Vagina (tissue), 2 donors: ENCODE results near the gene GAA. TPM values are rescaled to one million over a fixed set of nuclear protein-coding genes. Genes with fewer than 3 reads are reported as not detected.
A peak's percentile ranks its signal among the peaks of the same experiment; 100 is the strongest.

Source experiments
- DNase-seq, 2 donors: peaks; one replicate each; pipeline ENCODE4 v3.0.0-alpha.2; 2017; ENCODE audit errors: extremely low spot score in 2 of 2
- H3K27ac ChIP-seq: fragments of 200-600 bp; sonication (generic); one replicate; pipeline ENCODE4 v1.5.1; 2019
- H3K27me3 ChIP-seq: fragments of 200-600 bp; sonication (generic); one replicate; pipeline ENCODE4 v1.5.1; 2019
- H3K36me3 ChIP-seq, 2 donors: fragments of 200-600 bp; sonication (generic); one replicate each; pipeline ENCODE4 v1.5.1; 2017 to 2019
- H3K4me1 ChIP-seq: fragments of 200-600 bp; sonication (generic); one replicate; pipeline ENCODE4 v1.5.1; 2019
- H3K4me3 ChIP-seq, 2 donors: fragments of 200-600 bp; sonication (generic); 1 replicate in 1 of 2; 2 replicates in 1 of 2; pipeline ENCODE4 v1.5.1; 2016 to 2019
- H3K9me3 ChIP-seq: fragments of 200-600 bp; sonication (generic); one replicate; pipeline ENCODE4 v1.5.1; 2019
- POLR2A ChIP-seq, 2 donors: fragments of 450-650 bp; IDR thresholded peaks; one replicate each; pipeline ENCODE4 v1.6.1; 2017; ENCODE audit warnings: antibody characterized with exemption in 2 of 2, mild to moderate bottlenecking in 2 of 2, moderate library complexity in 2 of 2
- POLR2AphosphoS5 ChIP-seq, 2 donors: sonication (generic); formaldehyde crosslinking; IDR thresholded peaks; one replicate each; pipeline ENCODE4 v1.9.0; 2017; ENCODE audit warnings: antibody characterized with exemption in 2 of 2, mild to moderate bottlenecking in 2 of 2, low read depth in 1 of 2; ENCODE audit not compliant: insufficient read depth in 1 of 2
- intact Hi-C: fragments of 100-400 bp; cut with DNase I; formaldehyde crosslinking; loops from one replicate; pipeline ENCODE4 v1.15.1; 2023
- total RNA-seq: library from RNA; depleted of rRNA; stranded (reverse); fragments of >200 nt; gene quantifications from one replicate; pipeline ENCODE4 v1.2.3, GENCODE V29; 2016
- TF ChIP-seq, protein P1 (sequence below), 3 experiments: fragments of 450-650 bp in 2 of 3; fragments of 200-600 bp in 1 of 3; sonication (generic) in 1 of 3; IDR thresholded peaks; one replicate each; pipeline ENCODE4 v1.5.1; 2017 to 2019; ENCODE audit warnings: antibody characterized with exemption in 3 of 3, mild to moderate bottlenecking in 2 of 3, moderate library complexity in 2 of 3

GAA gene
- total RNA-seq, 1 donor from 2014 or later, result 34.1 TPM

DNA sequence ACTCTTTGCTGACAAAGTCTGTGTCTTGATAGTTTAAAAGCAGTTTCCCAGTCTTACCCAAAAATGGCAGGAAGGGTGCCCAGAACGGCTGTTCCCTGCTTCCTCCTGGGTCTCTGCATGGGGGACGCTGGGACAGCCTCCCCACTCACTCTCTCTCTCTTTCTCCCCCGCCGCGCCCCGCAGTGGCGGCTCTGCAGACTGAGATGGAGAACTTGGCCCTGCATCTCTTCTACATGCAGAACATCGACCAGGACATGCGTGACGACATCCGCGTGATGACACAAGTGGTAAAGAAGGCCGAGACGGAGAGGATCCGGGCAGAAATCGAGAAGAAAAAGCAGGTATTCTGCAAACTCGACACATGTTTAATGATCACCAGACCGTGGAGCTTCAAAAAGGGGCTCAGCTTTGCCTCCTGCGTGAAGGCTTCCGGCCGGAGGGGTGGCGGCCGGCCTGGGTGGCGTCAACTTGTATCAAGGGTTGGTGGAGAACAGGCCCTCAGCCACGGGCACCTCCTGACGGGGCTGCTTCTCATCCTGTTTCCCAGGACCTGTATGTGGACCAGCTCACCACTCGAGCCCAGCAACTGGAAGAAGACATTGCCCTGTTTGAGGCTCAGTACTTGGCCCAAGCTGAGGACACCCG, 42.9 kb upstream of the GAA start:
- no peaks in the 10 kb centered on the region for H3K27me3 ChIP-seq
- TF ChIP-seq, protein P1, sequence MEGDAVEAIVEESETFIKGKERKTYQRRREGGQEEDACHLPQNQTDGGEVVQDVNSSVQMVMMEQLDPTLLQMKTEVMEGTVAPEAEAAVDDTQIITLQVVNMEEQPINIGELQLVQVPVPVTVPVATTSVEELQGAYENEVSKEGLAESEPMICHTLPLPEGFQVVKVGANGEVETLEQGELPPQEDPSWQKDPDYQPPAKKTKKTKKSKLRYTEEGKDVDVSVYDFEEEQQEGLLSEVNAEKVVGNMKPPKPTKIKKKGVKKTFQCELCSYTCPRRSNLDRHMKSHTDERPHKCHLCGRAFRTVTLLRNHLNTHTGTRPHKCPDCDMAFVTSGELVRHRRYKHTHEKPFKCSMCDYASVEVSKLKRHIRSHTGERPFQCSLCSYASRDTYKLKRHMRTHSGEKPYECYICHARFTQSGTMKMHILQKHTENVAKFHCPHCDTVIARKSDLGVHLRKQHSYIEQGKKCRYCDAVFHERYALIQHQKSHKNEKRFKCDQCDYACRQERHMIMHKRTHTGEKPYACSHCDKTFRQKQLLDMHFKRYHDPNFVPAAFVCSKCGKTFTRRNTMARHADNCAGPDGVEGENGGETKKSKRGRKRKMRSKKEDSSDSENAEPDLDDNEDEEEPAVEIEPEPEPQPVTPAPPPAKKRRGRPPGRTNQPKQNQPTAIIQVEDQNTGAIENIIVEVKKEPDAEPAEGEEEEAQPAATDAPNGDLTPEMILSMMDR (IDR thresholded peaks at IDR 0.05), result no peak
- TF ChIP-seq POLR2A (IDR thresholded peaks at IDR 0.05), result no peak
- TF ChIP-seq POLR2AphosphoS5 (IDR thresholded peaks at IDR 0.05; ENCODE audit: insufficient read depth in 1 of 2, low read depth in 1 of 2), result no peak

DNA sequence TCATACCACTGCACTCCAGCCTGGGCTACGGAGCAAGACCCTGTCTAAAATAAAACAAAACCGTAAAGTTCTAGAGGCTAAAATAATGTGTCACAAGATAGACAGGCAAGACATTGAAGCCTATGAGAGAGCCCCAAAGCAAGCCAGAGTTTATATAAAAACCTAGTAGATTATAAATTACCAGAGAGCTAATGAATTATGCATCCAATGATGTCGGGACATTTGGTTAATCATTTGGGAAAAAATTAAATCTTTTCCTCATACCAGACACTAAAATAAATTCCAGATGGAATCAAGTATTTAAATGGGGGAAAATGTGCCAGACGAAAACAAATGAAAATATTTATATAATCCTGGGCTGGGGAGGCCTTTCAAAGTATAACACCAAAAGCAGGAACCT, 40.7 kb upstream of the GAA start:
- no peaks in the 10 kb centered on the region for H3K4me1 ChIP-seq
- intact Hi-C loops, result no loop called here
- H3K4me3 ChIP-seq, result no peak overlapping the region
- TF ChIP-seq POLR2AphosphoS5 (IDR thresholded peaks at IDR 0.05; ENCODE audit: insufficient read depth in 1 of 2, low read depth in 1 of 2) (no peak), POLR2A (IDR thresholded peaks at IDR 0.05) (no peak)
- TF ChIP-seq, protein P1 (IDR thresholded peaks at IDR 0.05), result no peak
- DNase-seq, result no peak
- H3K27ac ChIP-seq, result no peak overlapping the region
- H3K27me3 ChIP-seq, result no peaks in the 10 kb centered on the region
- H3K36me3 ChIP-seq, result no peaks in the 10 kb centered on the region
- no peaks in the 10 kb centered on the region for H3K9me3 ChIP-seq

More for the DNA sequence above, 42.9 kb upstream of the GAA start:
- Histone ChIP-seq H3K9me3 (no peaks in the 10 kb centered on the region), H3K27ac (no peak overlapping the region), H3K4me3 (no peak overlapping the region), H3K36me3 (no peaks in the 10 kb centered on the region), H3K4me1 (peaks cover 3% of the 10 kb centered on the region)
- no peak for DNase-seq
- intact Hi-C loops, result no loop called here

DNA sequence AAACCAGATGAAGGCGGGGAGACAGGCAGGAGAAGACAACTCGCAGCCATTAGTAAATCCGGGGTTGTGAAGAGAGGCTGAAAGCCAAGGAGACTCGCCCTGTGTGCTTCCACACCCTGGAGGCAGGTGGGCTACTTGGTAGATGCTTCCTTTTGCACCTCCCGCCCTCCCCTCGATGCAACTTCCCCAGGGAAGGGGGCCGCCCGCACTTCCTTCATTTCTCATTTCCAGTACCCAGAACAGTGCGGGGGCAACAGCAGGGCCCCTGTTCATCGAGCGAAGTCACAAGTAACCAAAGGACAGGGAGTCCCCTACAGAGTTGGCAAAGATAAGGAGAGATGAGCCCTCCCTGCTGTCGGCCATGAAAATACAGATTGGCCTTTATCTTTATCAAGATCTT, 40.0 kb upstream of the GAA start:
- intact Hi-C loops, result no loop called here
- H3K27me3 ChIP-seq, result no peaks in the 10 kb centered on the region
- H3K4me1 ChIP-seq, result no peaks in the 10 kb centered on the region
- H3K27ac ChIP-seq, result no peak overlapping the region
- H3K9me3 ChIP-seq, result no peaks in the 10 kb centered on the region
- no peak for DNase-seq
- no peak for TF ChIP-seq POLR2A (IDR thresholded peaks at IDR 0.05)
- no peak for TF ChIP-seq POLR2AphosphoS5 (IDR thresholded peaks at IDR 0.05; ENCODE audit: insufficient read depth in 1 of 2, low read depth in 1 of 2)
- TF ChIP-seq, protein P1 (IDR thresholded peaks at IDR 0.05), result no peak
- no peaks in the 10 kb centered on the region for H3K36me3 ChIP-seq
- H3K4me3 ChIP-seq, result no peak overlapping the region

DNA sequence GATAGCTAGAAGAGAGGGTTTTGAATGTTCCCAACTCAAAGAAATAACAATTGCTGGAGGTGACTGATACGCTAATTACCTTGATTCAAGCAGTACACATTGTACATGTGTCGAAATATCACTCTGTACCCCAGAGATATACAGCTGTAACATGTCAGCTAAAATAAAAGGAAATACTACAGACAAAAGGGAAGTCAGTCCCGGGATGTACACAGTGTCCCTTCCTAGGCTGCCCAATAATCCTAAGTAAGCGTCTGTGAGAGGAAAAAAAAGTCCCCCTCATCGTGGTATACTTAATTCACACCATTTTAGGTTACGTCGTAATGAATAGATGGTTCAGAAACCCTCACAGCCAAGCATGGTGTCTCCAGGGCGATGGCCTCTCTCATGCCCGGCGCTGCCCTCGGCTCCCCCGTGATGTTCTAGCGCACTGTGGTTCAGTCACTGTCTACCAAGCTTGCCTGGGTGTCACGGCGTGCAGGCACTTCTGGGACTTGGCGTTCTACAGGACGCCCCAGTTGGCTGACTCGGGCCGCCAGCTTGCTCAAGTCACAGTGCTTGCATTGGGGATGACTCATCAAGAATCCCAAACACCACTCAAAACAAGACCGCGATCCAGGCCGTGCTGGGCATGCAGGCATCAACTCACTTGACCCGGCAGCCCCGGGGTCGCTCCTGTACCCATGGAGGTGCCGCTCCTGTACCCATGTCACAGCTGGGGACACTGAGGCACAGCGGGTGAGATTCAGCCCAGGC, 37.4 kb upstream of the GAA start:
- H3K27ac ChIP-seq, result peak overlapping the region; percentile 49
- H3K4me1 ChIP-seq, result peaks cover 12% of the 10 kb centered on the region
- intact Hi-C loops, result no loop called here
- TF ChIP-seq, protein P1 (IDR thresholded peaks at IDR 0.05), result no peak
- TF ChIP-seq POLR2A (IDR thresholded peaks at IDR 0.05), result no peak
- peak in 1 of 2 donors; percentile 77 for TF ChIP-seq POLR2AphosphoS5 (IDR thresholded peaks at IDR 0.05; ENCODE audit: insufficient read depth in 1 of 2, low read depth in 1 of 2)
- H3K9me3 ChIP-seq, result no peaks in the 10 kb centered on the region
- H3K27me3 ChIP-seq, result no peaks in the 10 kb centered on the region
- no peaks in the 10 kb centered on the region for H3K36me3 ChIP-seq
- no peak for DNase-seq
- no peak overlapping the region for H3K4me3 ChIP-seq

DNA sequence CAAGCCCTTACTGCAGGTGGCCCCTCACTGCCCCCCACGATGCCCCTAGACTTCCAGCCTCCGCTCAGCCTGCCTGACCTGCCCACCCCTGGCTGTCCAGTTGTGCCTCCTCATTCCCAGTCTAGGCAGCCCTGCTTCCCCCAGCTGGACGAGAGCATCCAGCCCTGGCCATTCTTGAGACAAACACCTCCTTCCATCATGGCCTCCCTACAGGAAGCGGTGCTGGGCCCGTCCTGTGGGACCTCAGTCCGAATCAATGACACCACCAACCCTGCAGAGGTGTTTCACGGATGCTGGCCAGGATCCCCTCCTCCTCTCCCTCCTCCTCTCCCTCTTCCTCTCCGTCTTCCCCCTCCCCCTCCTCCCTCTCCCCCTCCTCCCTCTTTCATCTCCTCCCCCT, 36.7 kb upstream of the GAA start:
- DNase-seq, result no peak
- Histone ChIP-seq H3K4me3 (no peak overlapping the region), H3K36me3 (no peaks in the 10 kb centered on the region), H3K9me3 (no peaks in the 10 kb centered on the region), H3K4me1 (peaks cover 19% of the 10 kb centered on the region), H3K27ac (peak overlapping the region; percentile 49), H3K27me3 (no peaks in the 10 kb centered on the region)
- intact Hi-C loops, result no loop called here
- TF ChIP-seq POLR2AphosphoS5 (IDR thresholded peaks at IDR 0.05; ENCODE audit: insufficient read depth in 1 of 2, low read depth in 1 of 2) (no peak), POLR2A (IDR thresholded peaks at IDR 0.05) (no peak)
- TF ChIP-seq, protein P1 (IDR thresholded peaks at IDR 0.05), result no peak
